HL-60/S4 treated with retinoic acid at 250 ng/mL for 4 days and 3 days (cell line): ENCODE data around the gene DLGAP1.

Experiments
- in situ Hi-C: fragments of 300-500 bp; cut with MboI; formaldehyde crosslinking; loops from 2 replicates; pipeline ENCODE4 v1.7.0; 2022; ENCODE audit warnings: low sequenced_read_pairs

Gene DLGAP1

DNA sequence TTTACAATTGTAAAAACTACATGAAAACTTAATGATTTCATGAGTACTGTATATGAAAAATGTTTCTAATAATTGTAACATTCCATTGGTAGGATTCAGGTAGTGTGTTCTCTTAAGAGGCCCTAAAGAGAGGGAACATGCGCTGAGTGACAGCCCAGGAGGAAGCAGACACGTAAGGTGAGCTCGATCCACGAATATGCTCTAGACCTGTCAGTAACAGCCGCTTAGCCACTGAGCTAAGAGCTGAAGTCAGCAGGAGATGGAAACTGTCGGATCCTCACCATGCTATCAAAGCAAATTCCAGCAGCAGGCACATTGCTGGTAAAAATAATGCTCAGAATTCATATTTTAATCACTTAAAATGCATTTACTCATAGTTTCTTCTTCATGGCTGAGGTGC lies 658.7 kb downstream of the DLGAP1 start:
- in situ Hi-C loops, result no loop called here

DNA sequence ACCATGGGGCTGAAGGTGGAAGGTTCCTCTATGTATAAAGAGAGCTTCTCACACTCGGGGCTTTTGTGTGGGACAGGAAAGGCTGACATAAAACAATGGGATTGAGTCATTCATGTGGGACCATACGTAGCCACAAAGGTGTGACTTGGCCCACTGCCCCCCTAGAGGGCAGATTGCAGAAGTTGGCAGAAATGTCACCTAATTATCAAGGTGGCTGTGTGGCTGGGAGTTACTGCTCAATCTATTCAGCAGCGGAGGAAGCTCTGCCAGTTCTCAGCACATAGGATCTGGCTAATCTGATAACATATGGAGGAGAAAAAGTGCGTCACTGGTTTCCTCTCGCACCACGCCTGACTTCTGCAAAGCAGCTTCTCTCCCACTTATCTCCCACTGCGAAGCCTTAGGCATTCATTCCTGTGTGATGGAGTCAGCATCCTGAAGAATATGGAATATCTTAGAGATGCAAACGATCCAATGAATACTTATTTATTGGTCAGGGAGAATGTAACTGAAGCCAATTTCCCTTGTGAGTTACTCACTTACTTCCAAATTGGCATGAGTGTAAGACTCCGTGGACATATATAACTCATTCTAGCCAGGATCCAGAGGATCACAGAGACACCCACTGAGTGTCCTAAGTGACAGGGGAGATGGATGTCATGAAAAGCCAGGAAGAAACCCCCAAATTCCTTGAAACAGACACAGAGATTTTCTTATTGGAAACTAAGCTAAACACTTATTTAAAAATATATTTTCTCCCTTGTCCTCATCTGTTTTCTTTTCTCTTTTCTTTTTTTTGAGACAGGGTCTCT lies 660.4 kb downstream of the DLGAP1 start:
- in situ Hi-C loops, result no loop called here

DNA sequence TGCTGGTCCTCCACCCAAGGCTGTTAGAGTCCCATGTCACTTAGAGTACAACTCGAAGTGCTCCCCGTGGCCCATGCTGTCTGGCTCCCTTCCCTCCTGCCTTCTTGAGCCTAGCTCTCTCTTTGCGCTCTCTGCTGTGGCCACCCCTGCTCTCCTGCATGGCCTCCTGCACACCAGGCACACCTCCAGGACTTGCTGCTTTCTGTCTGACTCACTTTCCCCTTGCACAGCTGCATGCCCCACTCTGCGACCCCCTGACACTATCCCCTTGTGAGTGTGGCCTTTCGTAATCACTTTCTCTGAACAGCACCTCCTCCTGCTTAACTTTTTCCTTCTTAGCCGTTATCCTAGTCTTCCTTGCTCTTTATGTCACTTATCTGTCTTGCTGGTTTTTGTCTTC lies 661.6 kb downstream of the DLGAP1 start:
- in situ Hi-C loops, result no loop called here

DNA sequence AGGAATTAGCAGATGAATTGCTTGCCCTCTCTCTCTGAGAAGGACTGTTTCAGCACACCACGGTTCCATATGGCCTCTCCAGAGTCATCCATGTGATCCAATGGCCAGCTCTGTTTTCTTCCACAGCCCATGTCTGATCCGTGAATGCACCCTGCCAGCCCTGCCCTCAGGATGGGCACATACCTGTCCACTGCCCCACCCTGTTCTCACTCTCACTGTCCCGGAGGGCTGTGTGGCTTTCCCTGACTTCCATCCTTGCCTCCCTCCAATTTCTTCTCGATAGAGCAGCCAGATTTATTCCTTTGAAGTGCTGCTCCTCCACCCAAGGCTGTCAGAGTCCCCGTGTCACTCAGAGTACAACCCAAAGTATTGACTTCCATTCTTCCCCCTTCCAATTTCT lies 662.0 kb downstream of the DLGAP1 start:
- in situ Hi-C loops, result no loop called here

DNA sequence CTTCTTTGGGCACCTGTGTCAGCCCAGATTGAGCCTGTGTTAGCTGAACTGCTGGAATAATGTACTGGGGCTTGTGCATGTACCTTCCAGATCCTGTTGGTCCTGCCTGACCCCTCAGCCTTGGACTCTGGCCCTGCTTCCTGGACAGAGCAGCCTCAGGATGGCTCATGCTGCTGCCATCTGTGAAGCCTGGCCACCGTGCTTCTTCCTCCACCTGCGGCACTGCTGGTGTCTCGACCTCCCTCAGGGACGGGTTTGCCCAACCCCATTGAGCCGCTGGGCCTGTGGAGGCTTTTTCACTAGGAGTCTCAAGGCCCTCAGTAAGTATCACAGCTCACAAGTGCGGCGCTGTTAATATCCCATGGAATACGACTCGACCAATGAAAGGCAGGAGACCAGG lies 662.4 kb downstream of the DLGAP1 start:
- in situ Hi-C loops, result no loop called here

DNA sequence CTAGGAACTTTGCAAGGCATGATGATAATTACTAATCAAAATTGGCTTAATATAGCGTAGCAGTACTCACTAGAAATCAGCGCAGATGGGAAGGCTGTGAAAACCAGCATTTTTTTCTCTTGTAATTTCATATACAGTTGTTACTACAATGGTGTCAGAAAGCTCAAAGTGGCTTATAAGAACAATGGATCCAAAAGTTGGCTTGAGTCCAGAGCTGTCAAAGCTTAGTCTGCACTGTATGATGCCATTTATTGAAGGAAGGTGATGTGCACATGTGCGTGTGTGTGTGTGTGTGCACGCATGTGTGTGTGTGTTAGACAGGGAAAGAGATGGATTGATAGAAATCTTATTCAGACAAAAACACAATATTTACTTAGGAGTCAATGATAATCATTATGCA lies 663.9 kb downstream of the DLGAP1 start:
- in situ Hi-C loops, result no loop called here

DNA sequence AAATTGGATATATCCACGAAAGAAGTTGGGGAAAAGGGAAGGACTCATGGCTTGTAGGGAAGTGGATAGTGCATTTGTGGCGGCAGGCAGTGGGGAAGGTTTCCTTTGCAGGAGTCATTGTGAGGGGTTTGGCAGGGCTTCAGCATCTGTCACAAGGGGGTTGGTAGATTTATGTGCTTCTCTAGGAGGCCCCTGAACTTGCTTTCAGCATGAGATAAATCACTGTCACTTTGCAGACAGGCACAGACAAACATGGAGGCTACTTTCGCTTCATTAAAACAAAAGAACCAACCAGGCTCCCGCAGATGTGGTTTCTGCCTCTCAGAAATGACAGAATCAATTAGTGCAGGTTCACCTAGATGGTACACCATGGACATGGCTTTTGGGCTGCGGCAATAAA lies 664.4 kb downstream of the DLGAP1 start:
- in situ Hi-C loops, result no loop called here

DNA sequence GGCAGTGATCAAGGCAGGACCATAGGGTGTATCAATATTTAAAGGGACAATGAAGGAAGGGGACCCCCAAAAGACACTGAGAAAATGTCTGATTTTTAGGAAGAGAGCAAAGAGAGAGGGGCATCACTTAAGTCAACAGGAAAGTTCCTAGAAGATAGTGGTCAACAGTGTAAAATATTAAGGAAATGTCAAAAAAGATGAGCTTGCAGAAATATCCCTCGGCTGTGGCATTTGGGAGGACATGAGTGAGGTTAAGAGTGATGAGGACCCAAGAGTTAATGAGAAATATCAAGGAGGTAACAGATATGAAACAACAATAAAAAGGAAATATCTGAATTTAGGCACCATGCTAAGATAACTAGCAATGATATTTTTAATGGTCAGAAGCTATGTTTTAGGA lies 665.6 kb downstream of the DLGAP1 start:
- in situ Hi-C loops, result no loop called here

DNA sequence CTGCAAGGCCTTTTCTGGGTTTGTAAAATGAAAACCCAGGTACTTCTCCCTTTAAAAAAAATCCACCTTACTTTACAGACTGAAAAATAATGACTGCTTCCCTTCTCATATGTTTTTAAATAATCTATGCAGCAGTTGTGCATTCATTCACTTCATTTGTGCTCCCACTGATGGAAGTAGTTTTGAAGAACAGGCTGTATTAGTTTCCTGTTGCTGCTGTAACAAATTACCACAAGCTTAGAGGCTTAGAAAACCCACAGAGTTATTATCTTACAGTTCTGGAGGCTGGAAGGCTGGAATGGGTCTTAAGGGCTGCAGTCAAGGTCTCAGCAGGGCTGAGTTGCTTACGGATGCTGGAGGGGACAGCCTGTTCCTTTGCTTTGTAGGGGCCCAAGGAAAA lies 670.2 kb downstream of the DLGAP1 start:
- in situ Hi-C loops, result no loop called here

DNA sequence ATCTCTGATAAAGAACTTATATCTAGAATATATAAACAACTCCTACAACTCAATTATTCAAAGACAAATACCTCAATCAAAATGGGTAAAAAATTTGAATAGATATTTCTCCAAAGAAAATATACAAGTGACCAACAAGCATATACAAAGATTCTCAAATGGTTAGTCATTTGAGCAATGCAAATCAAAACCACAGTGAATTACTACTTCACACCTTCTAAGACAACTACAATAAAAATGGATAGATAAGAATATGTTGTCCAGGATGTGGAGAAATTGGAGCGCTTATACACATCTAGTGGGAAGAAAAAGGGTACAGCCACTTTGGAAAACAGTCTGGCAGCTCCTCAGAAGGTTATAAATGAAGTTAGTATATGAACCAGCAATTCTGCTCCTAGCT lies 672.2 kb downstream of the DLGAP1 start:
- in situ Hi-C loops, result no loop called here

DNA sequence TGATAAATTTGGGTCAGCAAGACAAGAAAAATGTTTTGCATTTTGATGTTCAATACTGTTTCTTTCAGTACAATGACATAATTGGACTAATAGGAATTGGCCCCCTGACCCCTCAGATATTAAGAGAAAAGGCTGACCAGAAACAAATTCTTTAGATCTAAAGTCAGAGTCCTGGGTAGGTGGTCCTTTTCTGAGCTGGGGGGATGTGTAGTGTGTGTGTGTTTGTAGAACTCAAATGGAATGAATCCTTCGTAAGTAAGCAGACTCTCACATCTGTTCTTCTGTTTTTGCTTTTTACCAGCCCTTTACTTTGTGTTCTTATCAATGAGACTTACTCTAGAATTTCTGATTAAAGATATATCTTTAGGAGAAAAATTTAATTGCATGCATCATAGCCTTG lies 677.4 kb downstream of the DLGAP1 start:
- in situ Hi-C loops, result no loop called here

DNA sequence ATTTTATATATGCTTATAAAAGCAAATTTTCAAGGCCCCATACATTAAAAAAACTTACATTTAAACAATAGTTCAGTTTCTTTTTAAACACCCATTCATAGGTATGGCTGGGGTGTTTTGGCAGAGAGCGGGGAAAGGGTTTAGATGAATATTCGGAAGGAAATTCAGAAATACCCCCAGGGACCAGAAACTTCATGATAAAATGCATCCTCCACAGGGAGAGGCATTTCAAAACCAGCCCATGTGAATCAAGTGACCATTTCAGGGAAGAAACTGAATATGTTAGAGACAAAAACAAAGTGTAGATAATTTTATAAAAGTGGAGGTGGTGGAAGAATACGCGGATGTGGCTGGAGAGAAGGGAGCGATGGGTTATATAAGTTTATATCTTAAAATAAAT lies 678.0 kb downstream of the DLGAP1 start:
- in situ Hi-C loops, result no loop called here

DNA sequence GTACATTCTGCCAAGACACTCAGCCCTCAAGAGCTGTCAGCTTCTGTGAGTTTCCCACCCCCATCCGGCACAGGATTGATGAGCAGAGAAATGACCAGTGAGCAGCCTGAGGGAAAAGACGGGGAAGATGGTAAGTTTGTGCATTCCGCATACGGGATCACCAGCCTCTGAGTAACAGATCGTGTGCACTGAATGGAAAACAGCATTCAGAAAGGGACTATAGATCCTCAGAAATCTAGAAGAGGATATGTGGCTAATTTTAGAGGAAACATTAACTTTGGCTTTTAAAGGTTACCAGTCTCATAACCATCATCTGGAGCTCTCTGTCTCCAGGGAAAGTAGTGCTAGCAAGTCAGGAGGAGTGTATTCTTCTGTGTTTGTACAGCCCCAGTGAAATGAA lies 679.1 kb downstream of the DLGAP1 start:
- in situ Hi-C loops, result no loop called here

DNA sequence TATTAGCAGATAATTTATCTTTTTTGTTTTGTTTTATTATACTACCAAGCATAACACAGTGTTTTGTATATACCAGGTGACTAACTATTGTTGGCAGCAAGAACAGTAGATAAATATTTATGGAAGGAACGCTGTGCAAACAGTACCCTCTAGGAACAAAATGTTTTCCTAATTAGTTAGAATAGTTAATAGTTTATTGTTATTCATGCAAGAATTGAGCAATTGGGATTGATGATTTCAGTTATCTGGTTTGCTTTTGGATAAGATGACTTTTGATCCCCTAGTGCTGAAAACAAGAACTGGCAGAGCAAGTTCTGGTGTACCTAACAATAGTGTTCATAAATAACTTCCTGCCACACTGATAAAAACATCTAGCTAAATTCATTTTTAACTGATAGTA lies 681.8 kb downstream of the DLGAP1 start:
- in situ Hi-C loops, result no loop called here

DNA sequence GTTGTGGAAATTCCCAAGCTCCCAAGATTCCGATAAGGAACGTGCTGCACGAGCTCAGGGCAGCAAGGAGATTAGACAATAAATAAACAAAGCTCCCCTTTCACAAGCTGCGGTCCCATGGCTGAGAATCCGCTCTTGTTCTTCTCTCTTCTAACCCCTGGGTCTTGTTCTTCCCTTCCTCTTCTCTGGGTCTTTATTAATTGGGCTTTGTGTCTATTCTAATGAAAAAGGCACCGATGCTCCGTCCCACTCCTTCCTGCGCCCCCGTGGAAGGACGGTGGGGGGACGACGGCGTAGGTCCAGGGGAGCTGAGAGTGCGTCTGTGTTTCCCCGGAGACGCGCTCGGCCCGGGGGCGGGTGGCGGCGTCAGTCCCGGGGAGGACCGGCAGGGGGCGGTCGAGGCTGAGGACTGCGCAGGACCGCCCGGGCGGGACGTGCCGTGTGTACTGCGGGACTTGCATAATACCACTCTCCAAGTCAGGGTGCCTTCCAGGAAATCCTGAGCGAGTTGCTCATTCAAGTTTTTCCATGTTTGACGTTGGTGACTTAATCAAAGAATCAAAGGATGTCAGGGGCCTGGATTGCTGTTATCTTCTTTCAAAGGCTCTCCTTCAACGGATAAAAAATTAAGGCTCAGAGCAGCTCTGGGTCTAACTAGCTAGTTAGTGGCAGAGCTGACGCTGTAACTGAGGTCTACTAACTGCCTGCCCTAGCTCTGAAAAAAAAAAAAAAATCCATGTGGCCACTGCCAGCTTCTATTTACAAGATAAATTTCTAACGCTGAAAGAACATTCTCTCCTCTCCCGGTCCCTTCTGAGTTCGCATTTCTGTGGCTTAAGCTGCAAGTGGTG lies 683.8 kb downstream of the DLGAP1 start:
- in situ Hi-C loops, result no loop called here

DNA sequence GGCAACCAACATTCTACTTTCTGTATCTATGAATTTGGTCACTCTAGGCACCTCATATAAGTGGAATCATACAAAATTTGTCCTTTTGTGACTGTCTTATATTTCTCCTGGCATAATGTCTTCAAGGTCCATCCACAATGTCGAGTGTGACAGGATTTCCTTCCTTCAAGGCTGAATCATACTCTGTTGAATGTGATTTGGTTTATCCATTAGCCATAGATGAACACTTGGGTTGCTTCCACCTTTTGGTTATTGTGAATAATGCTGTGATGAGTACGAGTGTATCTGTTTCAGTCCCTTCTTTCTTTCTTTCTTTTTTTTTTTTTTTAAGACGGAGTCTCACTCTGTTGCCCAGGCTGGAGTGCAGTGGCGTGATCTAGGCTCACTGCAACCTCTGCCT lies 693.8 kb downstream of the DLGAP1 start:
- in situ Hi-C loops, result no loop called here

DNA sequence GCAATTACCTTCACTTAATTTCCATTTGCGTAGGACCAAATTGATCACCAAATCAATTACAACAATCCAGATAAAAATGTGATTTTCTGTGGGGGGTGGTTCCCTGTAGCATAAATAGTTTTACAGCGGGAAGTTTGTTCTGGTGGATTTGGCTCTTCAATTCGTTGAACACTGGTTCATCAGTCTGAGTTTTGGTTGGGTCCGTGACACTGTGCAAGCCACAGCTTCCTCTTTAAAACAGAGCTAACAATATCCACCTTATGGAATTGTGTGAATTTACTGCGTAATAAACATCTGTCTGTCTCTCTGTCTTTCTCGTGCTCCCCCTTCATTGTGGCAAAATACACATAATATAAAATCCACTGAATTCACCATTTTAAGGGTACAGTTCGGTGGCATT lies 694.4 kb downstream of the DLGAP1 start:
- in situ Hi-C loops, result no loop called here

DNA sequence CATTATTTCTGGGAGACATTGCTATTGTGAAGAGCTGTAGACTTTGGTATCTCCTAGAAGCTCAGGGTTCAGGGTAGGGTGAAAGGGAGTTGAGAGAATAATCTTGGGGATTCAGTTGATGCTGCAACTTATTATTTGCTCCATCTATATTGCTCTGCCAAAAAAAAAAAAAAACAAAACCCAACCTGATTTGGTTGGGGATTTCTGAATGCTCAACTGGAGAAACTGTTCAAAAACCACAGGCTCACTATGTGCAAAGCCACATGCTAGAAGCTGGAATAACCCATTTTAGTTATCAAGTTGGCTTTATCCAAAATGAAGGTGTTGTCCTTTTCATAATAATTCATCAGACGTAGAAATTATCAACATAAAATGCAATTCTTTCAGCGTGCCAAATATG lies 696.0 kb downstream of the DLGAP1 start:
- in situ Hi-C loops, result no loop called here

DNA sequence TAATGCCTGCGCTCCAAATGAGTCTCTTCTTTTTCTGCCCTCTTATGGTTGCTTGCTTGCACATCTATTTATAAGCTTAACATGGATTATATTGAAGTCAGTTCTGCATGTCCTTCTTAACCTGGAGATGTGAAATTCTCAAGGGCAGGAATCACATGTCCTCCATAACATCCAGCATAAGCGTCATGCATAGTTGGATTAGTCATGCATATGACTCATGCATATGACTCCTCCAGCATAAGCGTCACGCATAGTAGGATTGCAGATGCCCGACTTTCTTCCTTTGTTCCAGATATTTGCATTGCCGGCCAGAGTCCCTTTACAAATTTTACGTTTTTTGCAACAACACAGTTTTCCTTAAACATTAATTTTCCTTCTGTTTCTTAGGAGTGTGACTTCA lies 696.6 kb downstream of the DLGAP1 start:
- in situ Hi-C loops, result no loop called here

DNA sequence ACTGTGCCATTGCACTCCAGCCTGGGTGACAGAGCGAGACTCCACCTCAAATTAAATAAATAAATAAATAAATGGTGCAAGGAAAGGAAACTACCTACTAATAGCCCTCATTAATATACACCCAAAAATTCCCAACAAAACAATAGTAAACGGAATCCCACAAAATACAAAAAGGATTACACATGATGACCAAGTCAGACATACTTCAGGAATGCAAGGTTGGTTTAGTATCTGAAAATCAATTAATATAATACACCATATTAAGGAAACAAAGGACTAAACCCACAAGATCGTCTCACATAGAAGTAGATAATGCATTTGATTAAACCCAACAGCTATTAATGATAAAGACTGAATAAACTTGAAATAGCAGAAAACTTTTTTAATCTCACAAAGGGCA lies 697.7 kb downstream of the DLGAP1 start:
- in situ Hi-C loops, result no loop called here

DNA sequence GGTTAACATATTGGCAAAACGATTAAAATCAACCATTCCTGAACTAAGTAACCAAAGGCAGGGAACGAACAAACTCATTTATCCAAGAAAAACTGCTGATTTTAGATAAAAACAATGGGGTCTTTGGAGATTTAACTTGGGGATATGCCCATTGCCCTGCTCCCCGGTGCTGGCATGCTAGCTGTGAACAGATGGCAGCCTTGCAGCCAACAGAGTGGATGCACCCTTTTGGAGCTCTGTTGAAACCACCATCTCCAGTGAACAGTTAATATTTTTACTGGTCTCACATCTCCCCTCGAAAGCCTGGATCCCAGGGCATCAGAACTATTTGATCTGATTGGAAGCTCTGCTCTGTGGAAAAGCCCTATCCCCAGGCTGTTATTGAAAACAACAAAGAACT lies 702.0 kb downstream of the DLGAP1 start:
- in situ Hi-C loops, result no loop called here

DNA sequence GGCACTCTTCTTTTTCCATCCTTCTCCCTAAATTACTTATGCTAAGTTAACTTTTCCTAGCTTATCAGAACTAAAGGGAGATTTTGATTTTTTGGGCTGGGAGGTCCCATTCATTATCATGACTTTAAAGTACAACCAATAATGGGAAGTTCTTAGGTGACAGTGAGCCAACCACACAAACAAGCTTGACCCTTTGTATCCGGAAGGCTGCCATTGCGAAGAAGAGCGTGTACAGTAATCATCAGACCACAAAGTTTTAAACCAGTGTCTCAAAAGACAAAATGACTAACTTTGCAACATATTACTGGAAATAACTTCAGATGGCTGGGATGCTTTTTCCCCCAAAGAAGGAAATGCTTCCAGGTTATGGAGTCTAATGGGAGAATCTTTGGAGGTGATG lies 707.0 kb downstream of the DLGAP1 start:
- in situ Hi-C loops, result no loop called here
